WERI-Rb-1 (cell line): ENCODE data around the gene MRPL49.

Source experiments
- DNase-seq: peaks from one replicate; pipeline ENCODE4 v3.0.0-alpha.2; 2020
- H3K27ac ChIP-seq: fragments of 250-450 bp; sonication (Bioruptor Pico); 2 replicates; pipeline ENCODE4 v1.5.1; 2020; ENCODE audit warnings: mild to moderate bottlenecking, moderate library complexity
- H3K27me3 ChIP-seq: fragments of 250-450 bp; sonication (Bioruptor Pico); 2 replicates; pipeline ENCODE4 v1.5.1; 2021; ENCODE audit warnings: mild to moderate bottlenecking, low read depth, moderate library complexity; ENCODE audit not compliant: insufficient read depth, severe bottlenecking
- H3K36me3 ChIP-seq: fragments of 250-450 bp; sonication (Bioruptor Pico); 2 replicates; pipeline ENCODE4 v1.5.1; 2020; ENCODE audit warnings: mild to moderate bottlenecking, moderate library complexity
- H3K4me3 ChIP-seq: 2 replicates; pipeline ENCODE4 v1.5.1; 2011; ENCODE audit warnings: low read depth, mild to moderate bottlenecking, control low read depth, low read length
- H3K9me3 ChIP-seq: fragments of 250-450 bp; sonication (Bioruptor Pico); 2 replicates; pipeline ENCODE4 v1.5.1; 2021; ENCODE audit warnings: mild to moderate bottlenecking, moderate library complexity; ENCODE audit not compliant: severe bottlenecking
- CTCF ChIP-seq: IDR thresholded peaks from 2 replicates; pipeline ENCODE4 v1.5.1; 2011; ENCODE audit warnings: low read depth, mild to moderate bottlenecking, control low read depth, inconsistent platforms, low read length

Gene MRPL49

GRCh38 chr11:65087216-65087615, 34.9 kb upstream of the MRPL49 start:
- H3K27ac ChIP-seq, result no peak overlapping the region
- TF ChIP-seq CTCF, result no peak
- H3K27me3 ChIP-seq, result no peaks in the 10 kb centered on the region
- H3K9me3 ChIP-seq, result no peaks in the 10 kb centered on the region
- DNase-seq, result no peak
- H3K4me3 ChIP-seq, result no peak overlapping the region
- H3K36me3 ChIP-seq, result peaks cover 28% of the 10 kb centered on the region

- DNase-seq, result no peak
- peaks cover 24% of the 10 kb centered on the region for H3K36me3 ChIP-seq
- TF ChIP-seq CTCF, result no peak
Measured at GRCh38 chr11:65087827-65088226, 34.3 kb upstream of the MRPL49 start.

GRCh38 chr11:65089621-65090020, 32.5 kb upstream of the MRPL49 start:
- no peak for TF ChIP-seq CTCF
- no peak for DNase-seq
- Histone ChIP-seq H3K27me3 (no peaks in the 10 kb centered on the region), H3K9me3 (no peaks in the 10 kb centered on the region), H3K36me3 (peaks cover 16% of the 10 kb centered on the region), H3K27ac (no peak overlapping the region), H3K4me3 (no peak overlapping the region)

More at GRCh38 chr11:65087827-65088226, 34.3 kb upstream of the MRPL49 start:
- Histone ChIP-seq H3K27me3 (no peaks in the 10 kb centered on the region), H3K4me3 (no peak overlapping the region), H3K27ac (no peak overlapping the region), H3K9me3 (no peaks in the 10 kb centered on the region)

GRCh38 chr11:65090628-65091027, 31.5 kb upstream of the MRPL49 start:
- no peak overlapping the region for H3K27ac ChIP-seq
- peaks cover 9% of the 10 kb centered on the region for H3K36me3 ChIP-seq

DNA sequence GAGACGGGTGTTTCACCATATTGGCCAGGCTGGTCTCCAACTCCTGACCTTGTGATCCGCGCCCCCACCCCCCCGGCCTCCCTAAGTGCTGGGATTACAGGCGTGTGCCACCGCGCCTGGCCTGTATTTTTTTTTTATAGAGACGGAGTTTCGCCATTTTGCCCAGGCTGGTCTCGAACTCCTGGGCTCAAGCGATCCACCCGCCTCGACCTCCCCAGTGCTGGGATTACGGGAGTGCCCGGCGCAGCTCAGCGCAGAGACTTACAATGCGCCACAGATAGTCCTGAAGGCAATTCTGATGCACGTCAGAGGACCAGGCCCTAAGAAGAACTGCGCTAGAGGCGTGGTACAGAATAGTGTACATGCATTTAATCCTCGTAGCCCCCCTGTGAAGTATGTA, 26.7 kb upstream of the MRPL49 start:
- no peaks in the 10 kb centered on the region for H3K27me3 ChIP-seq
- no peaks in the 10 kb centered on the region for H3K9me3 ChIP-seq
- DNase-seq, result no peak
- no peak overlapping the region for H3K4me3 ChIP-seq
- no peak for TF ChIP-seq CTCF
- H3K36me3 ChIP-seq, result peaks cover 15% of the 10 kb centered on the region
- H3K27ac ChIP-seq, result peak overlapping the region; percentile 92; the same call in 1 of the 2 replicates

More at GRCh38 chr11:65090628-65091027, 31.5 kb upstream of the MRPL49 start:
- Histone ChIP-seq H3K27me3 (no peaks in the 10 kb centered on the region), H3K9me3 (no peaks in the 10 kb centered on the region), H3K4me3 (no peak overlapping the region)
- no peak for DNase-seq
- no peak for TF ChIP-seq CTCF

GRCh38 chr11:65095974-65096806, 25.9 kb upstream of the MRPL49 start, which contains the start of gene VPS51:
Gene VPS51, plus strand, starts transcription at chr11:65096214. Its CDS starts 37 bp downstream, at chr11:65096251.
- Histone ChIP-seq H3K27me3 (no peaks in the 10 kb centered on the region), H3K27ac (peak within 1 kb of the TSS; percentile 92), H3K36me3 (peaks cover 15% of the 10 kb centered on the region), H3K4me3 (peak within 1 kb of the TSS; percentile 70), H3K9me3 (no peaks in the 10 kb centered on the region)
- DNase-seq, result peak; percentile 90
- no peak for TF ChIP-seq CTCF
